ENCODE measurements around the gene DPP3.
A peak's percentile ranks its signal among the peaks of the same experiment; 100 is the strongest.
"Not testable (repeated sequence)": the region's sequence is repeated elsewhere in the genome, so short reads cannot be mapped to it uniquely, and the experiment has no call there.

DPP3 gene, protein sequence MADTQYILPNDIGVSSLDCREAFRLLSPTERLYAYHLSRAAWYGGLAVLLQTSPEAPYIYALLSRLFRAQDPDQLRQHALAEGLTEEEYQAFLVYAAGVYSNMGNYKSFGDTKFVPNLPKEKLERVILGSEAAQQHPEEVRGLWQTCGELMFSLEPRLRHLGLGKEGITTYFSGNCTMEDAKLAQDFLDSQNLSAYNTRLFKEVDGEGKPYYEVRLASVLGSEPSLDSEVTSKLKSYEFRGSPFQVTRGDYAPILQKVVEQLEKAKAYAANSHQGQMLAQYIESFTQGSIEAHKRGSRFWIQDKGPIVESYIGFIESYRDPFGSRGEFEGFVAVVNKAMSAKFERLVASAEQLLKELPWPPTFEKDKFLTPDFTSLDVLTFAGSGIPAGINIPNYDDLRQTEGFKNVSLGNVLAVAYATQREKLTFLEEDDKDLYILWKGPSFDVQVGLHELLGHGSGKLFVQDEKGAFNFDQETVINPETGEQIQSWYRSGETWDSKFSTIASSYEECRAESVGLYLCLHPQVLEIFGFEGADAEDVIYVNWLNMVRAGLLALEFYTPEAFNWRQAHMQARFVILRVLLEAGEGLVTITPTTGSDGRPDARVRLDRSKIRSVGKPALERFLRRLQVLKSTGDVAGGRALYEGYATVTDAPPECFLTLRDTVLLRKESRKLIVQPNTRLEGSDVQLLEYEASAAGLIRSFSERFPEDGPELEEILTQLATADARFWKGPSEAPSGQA

DNA sequence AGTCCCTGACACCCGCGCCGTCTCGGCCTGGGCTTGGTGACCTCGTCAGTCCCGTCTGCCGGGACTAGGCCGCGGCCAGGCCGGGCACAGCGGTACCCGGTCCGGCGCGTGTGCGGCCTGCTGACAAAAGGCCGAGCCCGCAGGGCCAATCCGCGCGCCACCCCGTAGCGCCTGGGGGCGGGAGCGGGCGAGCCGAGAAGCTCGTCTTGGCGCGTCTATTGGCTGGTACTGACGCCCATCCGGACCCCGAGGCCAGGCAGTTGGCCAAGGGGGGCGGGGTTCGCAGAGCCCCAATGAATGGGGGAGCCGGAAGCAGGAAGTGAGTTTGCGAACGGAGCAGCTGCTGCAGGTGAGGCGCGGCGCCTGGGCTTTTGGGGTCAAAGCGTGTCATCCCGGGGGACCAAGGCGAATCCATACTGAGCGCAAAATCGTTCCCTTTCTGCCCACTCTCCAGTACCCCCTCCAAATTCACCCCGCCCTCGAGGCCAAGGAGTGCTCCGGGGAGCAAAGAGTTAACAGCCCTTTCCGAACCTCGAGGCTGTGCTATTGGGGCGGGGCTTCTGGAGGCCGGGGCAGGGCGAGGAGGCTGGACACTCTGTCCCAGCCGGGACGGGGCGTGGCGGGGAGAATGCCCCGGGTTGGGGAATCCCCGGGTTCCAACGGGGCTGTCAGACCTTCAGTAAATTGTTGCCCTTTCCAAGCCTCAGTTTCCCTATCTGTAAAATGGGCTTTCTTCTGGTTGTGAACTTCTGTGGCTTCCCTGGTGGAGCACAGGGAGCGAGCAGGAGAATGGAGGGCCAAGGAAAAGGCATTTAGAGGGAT lies at the start of gene DPP3:
Gene DPP3, plus strand, starts transcription at position 318 of the 822 bp plus-strand sequence. CDS start 1,767 bp downstream, outside the sequence.
- DNase-seq (ENCODE audit: low read depth), result peak; percentile 91

DNA sequence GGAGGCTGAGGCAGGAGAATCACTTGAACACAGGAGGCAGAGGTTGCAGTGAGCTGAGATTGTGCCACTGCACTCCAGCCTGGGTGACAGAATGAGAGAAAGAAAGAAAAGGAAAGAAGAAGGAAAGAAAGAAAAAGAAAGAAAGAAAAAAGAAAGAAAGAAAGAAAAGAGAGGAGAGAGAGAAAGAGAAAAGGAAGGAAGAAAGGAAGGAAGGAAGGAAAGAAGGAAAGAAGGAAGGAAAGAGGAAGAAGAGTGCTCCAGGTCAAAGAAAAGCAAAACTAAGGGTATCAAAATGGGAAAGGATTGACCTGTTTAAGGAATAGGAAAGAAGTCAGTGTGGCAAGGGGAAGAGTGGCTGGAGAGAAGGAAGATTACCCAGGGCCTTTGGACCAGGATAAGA lies 48.9 kb upstream of the DPP3 start:
- DNase-seq (ENCODE audit: low read depth), result not testable (repeated sequence)

DNA sequence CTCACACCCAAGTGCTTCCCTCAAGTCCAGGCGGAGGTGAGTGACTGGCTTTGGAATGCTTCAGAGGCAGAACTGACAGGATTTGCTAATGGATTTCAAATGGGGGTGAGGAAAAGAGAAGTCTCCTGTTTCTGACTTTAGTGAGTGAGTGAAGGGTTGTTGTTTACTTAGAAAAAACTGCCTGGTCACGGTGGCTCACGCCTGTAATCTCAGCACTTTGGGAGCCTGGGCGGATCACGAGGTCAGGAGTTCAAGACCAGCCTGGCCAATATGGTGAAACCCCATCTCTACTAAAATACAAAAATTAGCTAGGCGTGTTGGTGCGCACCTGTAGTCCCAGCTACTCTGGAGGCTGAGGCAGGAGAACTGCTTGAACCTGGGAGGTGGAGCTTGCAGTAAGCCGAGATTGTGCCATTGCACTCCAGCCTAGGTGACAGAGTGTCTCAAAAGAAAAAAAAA lies 48.3 kb upstream of the DPP3 start:
- DNase-seq (ENCODE audit: low read depth), result not testable (repeated sequence)

DNA sequence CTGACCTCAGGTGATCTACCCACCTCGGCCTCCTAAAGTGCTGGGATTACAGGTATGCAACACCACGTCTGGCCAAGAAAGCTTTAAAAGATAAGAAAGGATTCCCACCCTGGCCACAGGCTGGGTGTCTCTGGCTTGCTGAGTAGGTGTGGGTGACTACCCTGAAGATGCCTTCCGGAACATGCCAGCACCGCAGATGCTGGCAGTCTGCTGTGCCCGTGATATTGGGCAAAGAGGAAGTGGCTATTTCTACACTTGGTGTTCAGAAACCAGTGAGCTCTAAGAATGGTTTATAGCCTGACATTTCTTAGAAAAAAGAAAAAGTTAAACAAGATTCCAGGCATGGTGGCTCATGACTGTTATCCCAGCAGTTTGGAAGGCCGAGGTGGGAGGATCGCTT lies 47.6 kb upstream of the DPP3 start:
- no peak for DNase-seq (ENCODE audit: low read depth)

DNA sequence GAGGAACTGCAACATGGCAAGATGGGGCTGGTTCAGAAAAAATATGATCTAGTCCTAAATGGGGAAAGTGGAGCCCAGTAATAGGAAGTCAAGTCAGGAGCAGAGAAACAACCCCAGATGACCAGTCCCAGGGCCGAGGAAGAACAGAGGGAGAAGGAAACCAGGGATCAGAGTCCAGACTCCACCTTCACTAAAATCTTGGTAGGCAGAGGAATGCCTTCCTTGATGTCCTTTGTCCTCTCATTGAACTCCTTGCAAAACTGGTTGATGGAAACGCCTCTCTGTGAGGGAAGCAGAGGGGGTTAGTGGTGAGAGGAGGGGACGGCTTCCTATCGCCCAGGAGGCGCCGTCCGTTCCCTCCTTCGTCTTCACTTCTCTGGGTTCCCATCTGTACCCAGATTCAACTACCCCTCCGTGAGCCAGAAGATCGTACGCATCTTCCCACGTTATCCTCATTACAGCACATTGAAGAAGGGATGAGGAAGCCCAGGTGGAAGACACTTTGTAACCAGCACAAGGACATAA lies 42.2 kb upstream of the DPP3 start:
- DNase-seq (ENCODE audit: low read depth), result no peak

DNA sequence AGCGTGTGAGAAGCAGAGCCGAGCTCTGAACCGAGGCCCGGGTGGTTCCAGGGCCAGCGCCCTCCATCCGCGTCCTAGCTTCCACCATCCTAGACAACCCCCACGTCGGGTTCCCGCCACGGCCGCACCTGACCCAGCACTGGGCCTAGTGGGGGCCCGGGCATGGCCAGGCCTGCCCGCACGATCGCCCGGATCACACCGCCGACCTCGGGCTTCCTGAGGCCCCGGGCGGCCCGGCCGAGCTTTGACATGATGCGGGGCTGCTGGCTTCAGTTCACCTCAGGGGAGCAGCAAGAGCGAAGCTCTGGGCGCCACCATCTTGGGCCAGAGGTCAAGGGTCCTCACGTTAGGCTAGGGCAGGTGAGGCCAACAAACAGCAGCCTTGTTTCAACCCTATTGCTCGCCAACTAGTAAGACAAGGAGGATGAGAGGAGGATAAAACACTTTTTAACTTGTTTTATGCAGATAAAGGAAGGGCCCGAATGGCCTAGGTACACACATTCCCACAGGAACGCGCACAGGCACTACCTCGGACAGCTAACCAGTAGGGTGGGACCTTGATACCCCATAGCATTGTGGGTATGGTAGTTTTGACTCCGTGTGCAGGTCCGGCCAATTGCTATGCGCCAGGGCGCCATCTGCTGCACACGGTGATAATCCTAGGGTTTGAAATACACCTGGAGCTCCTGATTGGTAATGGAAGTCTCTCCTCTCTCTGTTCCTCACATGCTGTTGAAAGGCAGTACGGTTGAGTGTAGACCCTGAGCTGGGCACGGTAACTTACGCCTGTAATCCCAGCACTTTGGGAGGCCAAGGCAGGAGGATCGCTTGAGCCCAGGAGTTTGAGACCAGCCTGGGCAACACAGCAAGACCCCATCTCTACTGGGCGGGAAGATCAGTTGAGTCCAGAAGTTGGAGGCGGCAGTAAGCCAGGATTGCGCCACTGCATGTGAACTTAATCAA lies 41.4 kb upstream of the DPP3 start, which contains the start of gene MRPL11:
Gene MRPL11, minus strand, starts transcription at position 345 of the 963 bp plus-strand sequence. Its CDS starts 94 bp downstream, at position 251.
- peak; percentile 83 for DNase-seq (ENCODE audit: low read depth)

DNA sequence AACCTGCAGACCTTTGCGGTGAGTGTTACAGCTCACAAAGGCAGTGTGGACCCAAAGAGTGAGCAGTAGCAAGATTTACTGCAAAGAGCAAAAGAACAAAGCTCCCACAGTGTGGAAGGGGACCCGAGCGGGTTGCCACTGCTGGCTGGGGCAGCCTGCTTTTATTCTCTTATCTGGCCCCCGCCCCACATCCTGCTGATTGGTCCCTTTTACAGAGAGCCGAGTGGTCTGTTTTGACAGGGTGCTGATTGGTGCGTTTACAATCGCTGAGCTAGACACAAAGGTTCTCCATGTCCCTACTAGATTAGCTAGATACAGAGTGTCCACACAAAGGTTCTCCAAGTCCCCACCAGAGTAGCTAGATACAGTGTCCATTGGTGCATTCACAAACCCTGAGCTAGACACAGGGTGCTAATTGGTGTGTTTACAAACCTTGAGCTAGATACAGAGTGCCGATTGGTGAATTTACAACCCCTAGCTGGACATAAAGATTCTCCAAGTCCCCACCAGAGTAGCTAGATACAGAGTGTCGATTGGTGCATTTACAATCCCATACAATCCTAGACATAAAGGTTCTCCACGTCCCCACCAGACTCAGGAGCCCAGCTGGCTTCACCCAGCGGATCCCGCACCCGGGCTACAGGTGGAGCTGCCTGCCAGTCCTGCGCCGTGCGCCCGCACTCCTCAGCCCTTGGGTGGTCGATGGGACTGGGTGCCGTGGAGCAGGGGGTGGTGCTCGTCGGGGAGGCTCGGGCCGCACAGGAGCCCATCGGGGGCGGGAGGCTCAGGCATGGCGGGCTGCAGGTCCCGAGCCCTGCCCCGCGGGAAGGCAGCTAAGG lies 39.9 kb upstream of the DPP3 start:
- not testable (repeated sequence) for DNase-seq (ENCODE audit: low read depth)

DNA sequence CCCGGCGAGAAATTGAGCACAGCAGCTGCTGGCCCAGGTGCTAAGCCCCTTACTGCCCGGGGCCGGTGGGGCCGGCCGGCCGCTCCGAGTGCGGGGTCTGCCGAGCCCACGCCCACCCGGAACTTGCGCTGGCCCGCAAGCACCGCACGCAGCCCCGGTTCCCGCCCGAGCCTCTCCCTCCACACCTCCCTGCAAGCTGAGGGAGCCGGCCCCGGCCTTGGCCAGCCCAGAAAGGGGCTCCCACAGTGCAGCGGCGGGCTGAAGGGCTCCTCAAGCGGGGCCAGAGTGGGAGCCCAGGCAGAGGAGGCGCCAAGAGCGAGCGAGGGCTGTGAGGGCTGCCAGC lies 39.3 kb upstream of the DPP3 start:
- DNase-seq (ENCODE audit: low read depth), result not testable (repeated sequence)

DNA sequence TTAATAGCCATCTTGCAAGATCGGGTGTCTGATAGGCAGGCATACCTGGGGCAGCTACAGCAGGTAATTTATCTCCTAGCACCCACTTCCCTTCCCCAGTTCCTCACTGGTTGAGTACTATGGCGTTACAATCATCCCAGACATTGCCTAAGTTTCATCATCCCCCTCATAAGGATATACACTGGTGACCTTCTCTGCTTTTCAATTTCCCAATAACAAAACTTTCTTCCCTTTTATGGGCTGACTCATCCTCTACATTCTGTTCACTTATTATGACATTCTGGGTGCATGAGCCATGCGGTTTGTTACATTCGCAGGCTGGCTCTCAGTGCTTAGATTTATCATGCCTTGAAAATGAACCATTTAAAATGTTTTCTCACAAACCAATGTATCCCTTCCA lies 36.6 kb upstream of the DPP3 start:
- peak; percentile 89 for DNase-seq (ENCODE audit: low read depth)

DNA sequence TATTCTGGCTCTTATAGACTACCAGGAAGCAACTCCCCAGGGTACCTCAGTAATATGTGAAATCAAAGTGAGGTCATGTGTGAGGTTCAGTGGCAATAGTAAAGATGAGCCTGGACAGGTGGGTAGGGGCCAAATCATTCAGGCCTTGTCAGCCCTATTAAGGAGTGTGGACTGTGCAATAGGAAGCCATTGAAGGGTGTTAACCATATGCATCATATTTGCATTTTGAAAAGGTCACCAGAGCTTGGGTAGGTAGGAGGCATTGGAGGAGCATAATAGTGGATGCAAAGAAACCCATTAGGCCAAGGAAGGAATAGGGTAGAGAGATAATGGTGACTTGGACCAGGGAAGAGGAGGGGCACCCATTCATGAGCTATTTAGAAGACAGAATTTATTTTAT lies 33.2 kb upstream of the DPP3 start:
- DNase-seq (ENCODE audit: low read depth), result no peak

DNA sequence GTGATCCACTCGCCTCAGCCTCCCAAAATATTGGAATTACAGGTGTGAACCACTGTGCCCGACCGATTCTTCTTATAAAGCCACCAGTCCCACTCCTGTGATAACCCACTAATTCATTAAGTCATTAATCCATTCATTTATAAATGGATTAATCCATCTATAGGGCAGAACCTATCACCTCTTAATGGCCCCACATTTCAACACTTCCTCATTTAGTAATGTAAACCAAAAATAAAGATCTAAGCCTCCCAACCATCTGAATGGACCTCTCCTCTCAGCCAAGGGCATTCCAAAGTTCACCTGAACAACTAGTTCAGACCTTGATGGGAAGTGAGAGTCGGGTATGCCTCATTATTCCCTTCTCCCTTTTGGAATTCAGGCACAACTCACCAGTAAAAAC lies 31.7 kb upstream of the DPP3 start:
- no peak for DNase-seq (ENCODE audit: low read depth)

DNA sequence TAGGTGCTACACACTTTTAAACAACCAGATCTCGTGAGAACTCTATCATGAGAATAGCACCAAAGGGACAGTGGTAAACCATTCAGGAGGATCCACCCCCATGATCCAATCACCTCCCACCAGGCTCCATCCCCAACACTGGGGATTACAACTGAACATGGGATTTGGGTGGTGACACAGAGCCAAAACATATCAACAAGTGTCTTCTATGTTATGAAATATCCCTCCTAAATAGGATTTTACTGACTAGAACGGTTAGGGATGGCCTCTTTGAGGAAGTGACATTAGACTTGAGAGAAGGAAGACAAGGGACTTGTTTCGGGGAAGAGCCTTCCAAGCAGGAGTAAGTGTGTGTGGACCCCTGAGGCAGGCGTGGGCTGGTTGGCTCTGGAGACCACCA lies 29.7 kb upstream of the DPP3 start:
- no peak for DNase-seq (ENCODE audit: low read depth)

DNA sequence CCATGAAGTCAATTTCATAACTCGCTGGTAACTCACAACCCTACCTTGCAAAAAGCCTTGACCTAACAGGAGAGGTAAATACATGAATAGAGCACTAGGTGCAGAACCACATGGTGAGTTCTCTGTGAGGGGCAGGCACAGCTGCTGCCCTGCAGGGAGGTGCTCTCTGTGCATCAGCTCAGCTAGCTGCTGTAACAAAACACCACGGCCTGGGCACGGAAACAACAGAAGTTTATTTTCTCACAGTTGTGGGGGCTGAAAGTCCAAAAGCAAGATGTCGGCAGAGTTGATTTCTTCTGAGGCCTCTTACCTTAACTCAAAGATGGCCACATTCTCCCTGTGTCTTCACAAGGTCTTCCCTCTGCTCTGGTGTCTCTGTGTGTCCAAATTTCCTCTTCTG lies 28.6 kb upstream of the DPP3 start:
- DNase-seq (ENCODE audit: low read depth), result no peak

DNA sequence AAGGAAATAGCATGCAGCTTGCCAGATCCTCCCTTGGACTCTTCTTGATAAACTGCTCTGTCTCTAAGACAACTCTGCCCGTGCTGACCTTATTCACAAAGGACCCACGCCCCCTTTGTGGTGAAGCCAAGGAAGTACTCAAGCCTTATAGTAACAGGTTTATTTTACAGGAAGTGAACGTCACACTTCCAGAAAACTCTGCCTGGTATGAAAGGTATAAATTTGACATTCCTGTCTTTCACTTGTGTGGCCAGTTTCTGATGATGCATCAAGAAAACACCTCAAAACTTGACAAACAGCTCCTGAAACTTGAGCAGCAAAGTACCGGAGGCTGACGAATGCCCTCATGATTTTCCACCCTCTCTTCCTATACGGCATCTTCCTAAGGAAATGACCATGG lies 26.0 kb upstream of the DPP3 start:
- DNase-seq (ENCODE audit: low read depth), result no peak

DNA sequence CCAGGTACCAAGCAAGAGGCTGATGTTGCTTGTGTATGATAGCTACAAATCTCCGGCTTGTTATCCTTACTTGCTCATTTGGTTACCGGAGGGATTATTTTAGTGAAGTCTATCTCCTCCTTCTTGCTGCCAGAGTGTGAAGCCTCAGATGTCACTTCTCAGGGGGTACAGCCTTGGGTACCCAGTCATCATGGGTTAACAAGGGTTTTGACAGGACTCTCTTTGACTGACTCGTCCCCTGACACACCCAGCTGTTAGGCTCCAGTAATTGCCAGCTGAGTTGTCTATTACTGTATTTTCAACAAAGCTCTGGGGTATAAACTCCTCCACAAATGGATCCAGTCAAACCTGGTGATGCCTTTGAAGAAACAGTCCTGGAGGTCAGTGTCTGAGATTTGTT lies 25.4 kb upstream of the DPP3 start:
- DNase-seq (ENCODE audit: low read depth), result no peak

DNA sequence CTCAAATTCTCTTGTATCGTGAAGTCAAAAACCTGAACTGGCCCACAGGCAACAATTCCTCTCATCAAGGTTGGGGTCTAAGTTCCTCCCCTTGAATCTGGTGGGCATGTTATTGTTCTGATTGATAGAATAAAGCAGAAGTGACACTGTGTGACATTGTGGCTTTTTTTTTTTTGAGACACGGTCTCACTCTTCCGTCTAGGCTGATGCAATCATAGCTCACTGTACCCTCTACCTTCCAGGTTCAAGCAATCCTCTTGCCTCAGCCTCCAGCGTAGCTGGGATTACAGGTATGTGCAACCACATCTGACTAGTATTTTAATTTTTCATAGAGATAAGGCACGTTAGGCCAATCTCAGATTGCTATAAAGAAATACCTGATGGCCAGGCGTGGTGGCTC lies 22.4 kb upstream of the DPP3 start:
- no peak for DNase-seq (ENCODE audit: low read depth)

DNA sequence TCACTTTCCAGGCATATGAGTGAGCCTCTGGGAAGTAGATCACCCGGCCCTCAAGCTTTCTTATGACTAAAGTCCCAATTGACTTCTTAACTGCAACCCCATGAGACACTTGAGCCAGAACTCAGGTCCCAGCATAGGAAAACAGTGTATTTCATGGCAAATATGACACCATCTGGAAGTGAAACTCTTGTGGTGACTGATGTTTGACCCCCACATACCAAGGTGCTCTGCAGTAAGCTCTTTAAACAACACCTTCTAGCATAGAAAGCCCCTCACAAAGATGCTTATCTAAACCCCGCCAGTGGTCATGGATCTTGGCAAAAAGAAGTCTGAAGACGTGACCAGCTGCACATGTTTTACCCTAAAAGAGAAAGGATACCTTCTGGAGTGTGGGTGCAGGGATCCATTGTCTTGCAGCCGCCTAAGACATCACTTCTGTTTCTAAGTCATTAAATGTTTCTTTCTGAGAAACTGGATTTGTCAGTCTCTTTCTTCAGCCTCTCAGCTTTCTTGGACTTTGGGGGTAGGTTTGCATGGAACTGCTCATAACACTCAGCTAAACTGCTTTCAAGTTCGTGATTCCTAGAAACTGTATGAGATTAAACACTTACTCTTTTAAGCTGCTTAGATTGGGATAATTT lies 21.0 kb upstream of the DPP3 start:
- no peak for DNase-seq (ENCODE audit: low read depth)

DNA sequence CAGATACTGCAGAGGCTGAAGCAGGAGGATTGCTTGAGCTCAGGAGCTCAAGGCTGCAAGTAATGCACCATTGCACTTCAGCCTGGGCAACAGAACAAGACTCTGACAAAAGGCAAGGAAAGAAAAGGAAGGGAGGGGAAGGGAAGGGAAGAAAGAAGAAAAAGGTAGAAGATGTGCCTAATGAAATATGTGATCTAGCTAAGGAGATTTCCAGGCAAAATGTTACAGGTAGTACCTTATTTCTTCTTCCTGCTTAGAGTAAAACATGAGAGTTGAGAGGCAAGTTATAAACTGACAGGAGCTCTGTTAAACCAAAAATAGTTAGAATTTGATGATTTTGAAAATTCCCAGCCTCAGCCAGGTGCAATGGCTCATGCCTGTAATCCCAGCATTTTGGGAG lies 18.2 kb upstream of the DPP3 start:
- DNase-seq (ENCODE audit: low read depth), result no peak

DNA sequence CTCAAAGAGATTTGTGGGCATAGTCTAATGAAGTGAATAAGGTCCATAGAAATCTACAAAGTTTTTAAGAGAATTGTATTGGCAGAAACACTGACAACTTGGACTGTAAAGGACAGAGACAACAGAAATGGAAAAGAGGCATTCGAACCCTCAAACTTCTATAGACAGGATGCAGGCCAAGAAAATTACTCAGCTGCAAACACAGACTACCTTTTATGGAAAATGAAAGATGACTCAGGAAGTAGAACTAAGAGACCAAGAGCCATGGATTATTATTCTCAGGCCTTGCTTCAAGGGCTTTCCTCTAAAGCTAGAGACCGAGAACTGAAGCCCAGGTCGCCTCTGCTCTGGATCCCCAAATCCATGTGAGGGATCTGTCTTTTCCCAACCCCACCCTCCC lies 17.3 kb upstream of the DPP3 start:
- no peak for DNase-seq (ENCODE audit: low read depth)

DNA sequence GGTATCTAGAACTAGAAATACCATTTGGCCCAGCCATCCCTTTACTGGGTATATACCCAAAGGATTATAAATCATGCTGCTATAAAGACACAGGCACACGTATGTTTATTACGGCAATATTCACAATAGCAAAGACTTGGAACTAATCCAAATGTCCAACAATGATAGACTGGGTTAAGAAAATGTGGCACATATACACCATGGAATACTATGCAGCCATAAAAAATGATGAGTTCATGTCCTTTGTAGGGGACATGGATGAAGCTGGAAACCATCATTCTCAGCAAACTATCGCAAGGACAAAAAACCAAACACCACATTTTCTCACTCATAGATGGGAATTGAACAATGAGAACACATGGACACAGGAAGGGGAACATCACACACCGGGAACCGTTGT lies 16.1 kb upstream of the DPP3 start:
- DNase-seq (ENCODE audit: low read depth), result not testable (repeated sequence)

All from GM04504 (cell line).